GM12878 (cell line): ENCODE measurements around the gene PLA2G12B. TPM values are rescaled to one million over a fixed set of nuclear protein-coding genes. Genes with fewer than 3 reads are reported as not detected.

Source experiments
- CEBPZ ChIP-seq: fragments of 150-350 bp; IDR thresholded peaks from 2 replicates; pipeline ENCODE4 v1.6.1; 2016; ENCODE audit warnings: low read depth, low read length
- E4F1 ChIP-seq: fragments of 450-650 bp; IDR thresholded peaks from 2 replicates; pipeline ENCODE4 v1.6.1; 2018; ENCODE audit warnings: borderline replicate concordance, mild to moderate bottlenecking; ENCODE audit not compliant: partially characterized antibody
- EED ChIP-seq: sonication (generic); IDR thresholded peaks from 2 replicates; pipeline ENCODE4 v1.6.1; 2016; ENCODE audit warnings: antibody characterized with exemption, low read depth
- EP300 ChIP-seq, 2 experiments: fragments of 150-350 bp in 1 of 2; IDR thresholded peaks; 2 replicates each; pipeline ENCODE4 v1.6.1; 2011 to 2012; ENCODE audit warnings: low read depth in 2 of 2, low read length in 2 of 2, borderline replicate concordance in 1 of 2, improper control_type of control experiment in 1 of 2, inconsistent platforms in 1 of 2; ENCODE audit not compliant: control insufficient read depth in 1 of 2
- IRF5 ChIP-seq: fragments of 450-650 bp; IDR thresholded peaks from 2 replicates; pipeline ENCODE4 v1.6.1; 2017; ENCODE audit warnings: borderline replicate concordance
- KAT2A ChIP-seq: conservative IDR thresholded peaks from 2 replicates; pipeline ENCODE4 v1.6.1; 2011; ENCODE audit warnings: low read depth, low read length; ENCODE audit not compliant: control insufficient read depth
- NFYB ChIP-seq: IDR thresholded peaks from 2 replicates; pipeline ENCODE4 v1.6.1; 2011; ENCODE audit warnings: low read depth, mild to moderate bottlenecking, low read length, improper control_type of control experiment, moderate library complexity; ENCODE audit not compliant: insufficient read depth
- USF2 ChIP-seq: IDR thresholded peaks from 2 replicates; pipeline ENCODE4 v1.6.1; 2011; ENCODE audit warnings: low read depth, low read length, improper control_type of control experiment, borderline replicate concordance
- ZNF274 ChIP-seq: IDR thresholded peaks from one replicate; pipeline ENCODE4 v1.8.0; 2011; ENCODE audit not compliant: insufficient read length, insufficient read depth
- polyA plus RNA-seq, 11 experiments: library from polyadenylated mRNA; depleted of rRNA in 4 of 11; unstranded in 6 of 11; stranded (reverse) in 5 of 11; fragments of >200 nt; fragmentation: Nextera tagmentation in 4 of 11; fragmentation: Illumina TruSeq in 1 of 11; extraction: Ambion mirVana in 4 of 11; extraction: Trizol in 1 of 11; gene quantifications; 1 replicate in 1 of 11; 2 replicates in 10 of 11; pipeline versions ENCODE4 v1.2.1 to v1.2.3, GENCODE V29; 2011 to 2016; ENCODE audit warnings: inconsistent platforms in 2 of 11, missing spikeins in 2 of 11, low read depth in 1 of 11
- total RNA-seq, 4 experiments: library from RNA; depleted of rRNA in 3 of 4; stranded (reverse); fragments of >200 nt in 3 of 4; fragmentation: Illumina TruSeq in 1 of 4; extraction: Trizol in 1 of 4; gene quantifications; 2 replicates each; pipeline versions ENCODE4 v1.2.1 to v1.2.3, GENCODE V29; 2013 to 2021

PLA2G12B gene
- total and polyA plus RNA-seq, 10 of the 15 experiments (the other 5 are each of a cell fraction or from before 2014, with no cell fraction given) = not detected

GRCh38 chr10:73003822-73004221 lies 49.2 kb upstream of the PLA2G12B start (continued):
- TF ChIP-seq IRF5 (no peak), E4F1 (no peak), EED (no peak), USF2 (no peak), CEBPZ (no peak), NFYB (no peak), EP300 (IDR thresholded peaks at IDR 0.05; ENCODE audit: borderline replicate concordance in 1 of 2, control insufficient read depth in 1 of 2, low read depth in 2 of 2, low read length in 2 of 2) (no peak), KAT2A (no peak), ZNF274 (no peak)
